Measurements from ENCODE around the gene RALGAPA2. TPM values are rescaled to one million over a fixed set of nuclear protein-coding genes. Genes with fewer than 3 reads are reported as not detected.

RALGAPA2 gene
- total RNA-seq, 1 donor = 6.2 TPM

DNA sequence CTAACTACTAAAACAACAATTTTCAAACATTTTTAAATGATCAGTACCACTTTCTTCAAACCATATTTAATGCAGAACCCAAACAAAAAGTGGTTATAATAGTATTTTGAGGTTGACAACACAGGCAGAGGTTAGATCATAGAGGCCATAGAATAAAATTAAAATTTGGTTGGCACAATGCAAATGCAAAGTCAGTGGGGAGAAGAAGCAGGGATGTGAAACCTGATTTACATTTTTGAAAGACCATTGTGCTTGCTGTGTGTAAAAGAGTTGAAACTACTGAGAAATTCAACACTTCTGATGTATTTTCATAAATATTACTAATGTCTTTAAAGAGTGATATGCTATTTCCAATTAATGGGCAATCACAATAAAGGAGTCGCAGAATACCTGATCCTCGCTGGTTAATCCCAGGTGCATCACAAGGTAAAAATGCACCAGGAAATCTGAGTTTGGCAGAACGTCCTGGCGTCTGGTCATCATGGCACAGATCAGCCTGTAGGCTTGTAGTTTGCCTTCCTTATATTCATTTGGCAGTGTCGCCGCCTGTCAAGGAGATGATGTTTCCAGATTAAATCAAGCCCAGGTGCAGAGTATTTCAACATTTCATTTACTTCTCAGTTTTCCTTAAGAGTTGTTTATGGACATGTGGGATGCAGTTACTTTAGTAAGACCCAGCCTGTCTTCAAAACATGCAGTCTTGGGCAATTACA, 141.2 kb downstream of the RALGAPA2 start:
- Histone ChIP-seq H3K9me3 (ENCODE audit: low read depth, low read length) (no peaks in the 10 kb centered on the region), H3K4me1 (ENCODE audit: insufficient read depth, low read length) (no peaks in the 10 kb centered on the region), H3K36me3 (ENCODE audit: insufficient read depth, low read length) (no peaks in the 10 kb centered on the region), H3K27me3 (ENCODE audit: insufficient read depth, low read length) (no peaks in the 10 kb centered on the region), H3K4me2 (ENCODE audit: insufficient read depth, low read length) (no peak overlapping the region), H2AFZ (ENCODE audit: low read length) (no peak overlapping the region), H3K4me3 (ENCODE audit: insufficient read depth, low read length) (no peak overlapping the region), H3K27ac (ENCODE audit: low read depth, low read length) (no peak overlapping the region), H4K20me1 (ENCODE audit: insufficient read depth, low read length) (no peaks in the 10 kb centered on the region), H3K79me2 (ENCODE audit: insufficient read depth, low read length) (no peaks in the 10 kb centered on the region)
- DNase-seq (ENCODE audit: insufficient read length, low spot score, missing footprints) = no peak
- no peak for TF ChIP-seq CTCF (IDR thresholded peaks at IDR 0.05; ENCODE audit: extremely low read depth, low read depth, low read length)

- peak; percentile 78 for TF ChIP-seq CTCF (IDR thresholded peaks at IDR 0.05; ENCODE audit: extremely low read depth, low read depth, low read length)
- H3K36me3 ChIP-seq (ENCODE audit: insufficient read depth, low read length) = no peaks in the 10 kb centered on the region
- H3K4me2 ChIP-seq (ENCODE audit: insufficient read depth, low read length) = no peak overlapping the region
- H2AFZ ChIP-seq (ENCODE audit: low read length) = no peak overlapping the region
- H3K9me3 ChIP-seq (ENCODE audit: low read depth, low read length) = no peaks in the 10 kb centered on the region
- no peak overlapping the region for H3K4me3 ChIP-seq (ENCODE audit: insufficient read depth, low read length)
- no peaks in the 10 kb centered on the region for H3K79me2 ChIP-seq (ENCODE audit: insufficient read depth, low read length)
- H3K27ac ChIP-seq (ENCODE audit: low read depth, low read length) = no peak overlapping the region
- H4K20me1 ChIP-seq (ENCODE audit: insufficient read depth, low read length) = no peaks in the 10 kb centered on the region
- no peaks in the 10 kb centered on the region for H3K27me3 ChIP-seq (ENCODE audit: insufficient read depth, low read length)
- no peak for DNase-seq (ENCODE audit: insufficient read length, low spot score, missing footprints)
- no peaks in the 10 kb centered on the region for H3K4me1 ChIP-seq (ENCODE audit: insufficient read depth, low read length)
These were observed 143.7 kb downstream of the RALGAPA2 start for GRCh38 chr20:20568604-20569205.

DNA sequence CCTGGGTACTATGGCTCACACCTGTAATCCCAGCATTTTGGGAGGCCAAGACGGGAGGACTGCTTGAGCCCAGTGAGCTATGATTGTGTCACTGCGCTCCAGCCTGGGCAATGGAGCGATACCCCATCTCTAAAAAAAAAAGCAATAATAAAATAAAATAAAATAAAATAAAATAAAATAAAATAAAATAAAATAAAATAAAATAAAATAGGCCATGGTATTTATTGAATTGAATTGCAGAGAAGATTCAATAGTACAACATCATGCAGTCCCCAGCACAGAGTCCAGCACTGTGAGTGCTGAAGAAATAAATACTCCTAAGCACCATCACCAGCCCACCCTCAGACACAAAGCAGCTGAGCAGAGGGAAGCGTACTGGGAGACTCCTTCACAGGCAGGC, 144.7 kb downstream of the RALGAPA2 start:
- Histone ChIP-seq H3K4me3 (ENCODE audit: insufficient read depth, low read length) (no peak overlapping the region), H3K4me1 (ENCODE audit: insufficient read depth, low read length) (no peaks in the 10 kb centered on the region), H3K4me2 (ENCODE audit: insufficient read depth, low read length) (no peak overlapping the region), H3K79me2 (ENCODE audit: insufficient read depth, low read length) (no peaks in the 10 kb centered on the region), H3K9me3 (ENCODE audit: low read depth, low read length) (no peaks in the 10 kb centered on the region), H3K27me3 (ENCODE audit: insufficient read depth, low read length) (no peaks in the 10 kb centered on the region), H3K36me3 (ENCODE audit: insufficient read depth, low read length) (no peaks in the 10 kb centered on the region), H3K27ac (ENCODE audit: low read depth, low read length) (no peak overlapping the region), H2AFZ (ENCODE audit: low read length) (no peak overlapping the region), H4K20me1 (ENCODE audit: insufficient read depth, low read length) (no peaks in the 10 kb centered on the region)
- DNase-seq (ENCODE audit: insufficient read length, low spot score, missing footprints) = no peak
- TF ChIP-seq CTCF (IDR thresholded peaks at IDR 0.05; ENCODE audit: extremely low read depth, low read depth, low read length) = no peak

- no peak for DNase-seq (ENCODE audit: insufficient read length, low spot score, missing footprints)
- Histone ChIP-seq H4K20me1 (ENCODE audit: insufficient read depth, low read length) (no peaks in the 10 kb centered on the region), H3K9me3 (ENCODE audit: low read depth, low read length) (no peaks in the 10 kb centered on the region), H2AFZ (ENCODE audit: low read length) (no peak overlapping the region), H3K4me2 (ENCODE audit: insufficient read depth, low read length) (no peak overlapping the region), H3K4me3 (ENCODE audit: insufficient read depth, low read length) (no peak overlapping the region), H3K27me3 (ENCODE audit: insufficient read depth, low read length) (no peaks in the 10 kb centered on the region), H3K4me1 (ENCODE audit: insufficient read depth, low read length) (no peaks in the 10 kb centered on the region), H3K79me2 (ENCODE audit: insufficient read depth, low read length) (no peaks in the 10 kb centered on the region), H3K27ac (ENCODE audit: low read depth, low read length) (no peak overlapping the region), H3K36me3 (ENCODE audit: insufficient read depth, low read length) (no peaks in the 10 kb centered on the region)
- no peak for TF ChIP-seq CTCF (IDR thresholded peaks at IDR 0.05; ENCODE audit: extremely low read depth, low read depth, low read length)
These were observed 145.9 kb downstream of the RALGAPA2 start for GRCh38 chr20:20566516-20566915.

Data from osteoblast (primary cell).